Measurements from ENCODE around the gene C2orf69. TPM values are rescaled to one million over a fixed set of nuclear protein-coding genes. Genes with fewer than 3 reads are reported as not detected.

Gene C2orf69
- total and polyA plus RNA-seq, 2 experiments from 2014 or later, result 6.8 to 10.5 TPM

- H3K4me2 ChIP-seq, result no peak overlapping the region
- TF ChIP-seq EZH2phosphoT487 (IDR thresholded peaks at IDR 0.05; ENCODE audit: low read depth, severe bottlenecking, unreplicated experiment) (no peak), CTCF (IDR thresholded peaks at IDR 0.05; ENCODE audit: poor library complexity) (no peak), EZH2 (IDR thresholded peaks at IDR 0.05; ENCODE audit: borderline replicate concordance) (no peak)
- H4K20me1 ChIP-seq (ENCODE audit: insufficient read depth, poor library complexity, severe bottlenecking), result no peaks in the 10 kb centered on the region
- no peak overlapping the region for H3K4me3 ChIP-seq
- H3K9me2 ChIP-seq (replicated peaks; ENCODE audit: insufficient read depth), result no peaks in the 10 kb centered on the region
- peaks cover 40% of the 10 kb centered on the region for H3K79me2 ChIP-seq
- H3K4me1 ChIP-seq (ENCODE audit: insufficient read depth), result no peaks in the 10 kb centered on the region
- no peak overlapping the region for H3K27ac ChIP-seq
- H3K36me3 ChIP-seq (replicated peaks; ENCODE audit: insufficient read depth, low read depth), result peaks cover 5% of the 10 kb centered on the region
- H2AFZ ChIP-seq, result no peak overlapping the region
- no peaks in the 10 kb centered on the region for H3K9me3 ChIP-seq (ENCODE audit: low read depth)
- DNase-seq (ENCODE audit: low spot score), result no peak
- H3K27me3 ChIP-seq, result no peaks in the 10 kb centered on the region
Observed at GRCh38 chr2:199946836-199947235, 35.7 kb downstream of the C2orf69 start.

GRCh38 chr2:199950396-199950795, 39.3 kb downstream of the C2orf69 start:
- no peak overlapping the region for H3K4me2 ChIP-seq
- no peaks in the 10 kb centered on the region for H3K9me2 ChIP-seq (replicated peaks; ENCODE audit: insufficient read depth)
- H3K9me3 ChIP-seq (ENCODE audit: low read depth), result no peaks in the 10 kb centered on the region
- no peak for DNase-seq (ENCODE audit: low spot score)
- TF ChIP-seq EZH2 (IDR thresholded peaks at IDR 0.05; ENCODE audit: borderline replicate concordance), result no peak
- TF ChIP-seq EZH2phosphoT487 (IDR thresholded peaks at IDR 0.05; ENCODE audit: low read depth, severe bottlenecking, unreplicated experiment), result no peak
- TF ChIP-seq CTCF (IDR thresholded peaks at IDR 0.05; ENCODE audit: poor library complexity), result no peak
- no peak overlapping the region for H3K4me3 ChIP-seq
- no peaks in the 10 kb centered on the region for H4K20me1 ChIP-seq (ENCODE audit: insufficient read depth, poor library complexity, severe bottlenecking)
- H3K79me2 ChIP-seq, result peaks cover 65% of the 10 kb centered on the region
- H3K27ac ChIP-seq, result no peak overlapping the region
- no peaks in the 10 kb centered on the region for H3K27me3 ChIP-seq
- peaks cover 10% of the 10 kb centered on the region for H3K4me1 ChIP-seq (ENCODE audit: insufficient read depth)
- H3K36me3 ChIP-seq (replicated peaks; ENCODE audit: insufficient read depth, low read depth), result peaks cover 5% of the 10 kb centered on the region
- no peak overlapping the region for H2AFZ ChIP-seq
- WGBS (ENCODE audit: low lambda C conversion rate, missing lambda C conversion rate), result 97% methylated on average over 5 of the region's 5 CpGs

GRCh38 chr2:199951023-199951422, 39.9 kb downstream of the C2orf69 start:
- TF ChIP-seq CTCF (IDR thresholded peaks at IDR 0.05; ENCODE audit: poor library complexity) (no peak), EZH2 (IDR thresholded peaks at IDR 0.05; ENCODE audit: borderline replicate concordance) (no peak), EZH2phosphoT487 (IDR thresholded peaks at IDR 0.05; ENCODE audit: low read depth, severe bottlenecking, unreplicated experiment) (no peak)
- DNase-seq (ENCODE audit: low spot score), result no peak
- Histone ChIP-seq H3K9me2 (replicated peaks; ENCODE audit: insufficient read depth) (no peaks in the 10 kb centered on the region), H2AFZ (no peak overlapping the region), H3K9me3 (ENCODE audit: low read depth) (no peaks in the 10 kb centered on the region), H3K27me3 (no peaks in the 10 kb centered on the region), H3K4me3 (no peak overlapping the region), H3K79me2 (peaks cover 68% of the 10 kb centered on the region), H3K27ac (no peak overlapping the region), H3K4me1 (ENCODE audit: insufficient read depth) (peaks cover 10% of the 10 kb centered on the region), H3K36me3 (replicated peaks; ENCODE audit: insufficient read depth, low read depth) (peaks cover 4% of the 10 kb centered on the region), H3K4me2 (no peak overlapping the region), H4K20me1 (ENCODE audit: insufficient read depth, poor library complexity, severe bottlenecking) (no peaks in the 10 kb centered on the region)
- WGBS (ENCODE audit: low lambda C conversion rate, missing lambda C conversion rate), result 82% methylated on average over 1 of the region's 1 CpG

- H3K4me2 ChIP-seq, result peak overlapping the region; percentile 87
- DNase-seq (ENCODE audit: low spot score), result no peak
- H3K27me3 ChIP-seq, result no peaks in the 10 kb centered on the region
- H3K79me2 ChIP-seq, result peaks cover 74% of the 10 kb centered on the region
- WGBS (ENCODE audit: low lambda C conversion rate, missing lambda C conversion rate), result 1% methylated on average over 13 of the region's 13 CpGs
- TF ChIP-seq EZH2 (IDR thresholded peaks at IDR 0.05; ENCODE audit: borderline replicate concordance), result no peak
- no peak for TF ChIP-seq CTCF (IDR thresholded peaks at IDR 0.05; ENCODE audit: poor library complexity)
- TF ChIP-seq EZH2phosphoT487 (IDR thresholded peaks at IDR 0.05; ENCODE audit: low read depth, severe bottlenecking, unreplicated experiment), result no peak
- H3K36me3 ChIP-seq (replicated peaks; ENCODE audit: insufficient read depth, low read depth), result no peaks in the 10 kb centered on the region
- no peaks in the 10 kb centered on the region for H3K9me3 ChIP-seq (ENCODE audit: low read depth)
- H3K27ac ChIP-seq, result peak overlapping the region; percentile 98
- no peaks in the 10 kb centered on the region for H4K20me1 ChIP-seq (ENCODE audit: insufficient read depth, poor library complexity, severe bottlenecking)
- peak overlapping the region; percentile 86 for H3K4me3 ChIP-seq
- H2AFZ ChIP-seq, result peak overlapping the region; percentile 80
- H3K4me1 ChIP-seq (ENCODE audit: insufficient read depth), result peaks cover 21% of the 10 kb centered on the region
- H3K9me2 ChIP-seq (replicated peaks; ENCODE audit: insufficient read depth), result no peaks in the 10 kb centered on the region
Observed at GRCh38 chr2:199955007-199955338, 43.9 kb downstream of the C2orf69 start.
